Spleen (tissue), 7 donors: ENCODE results near the gene ADM2.
"Not testable (repeated sequence)": the region's sequence is repeated elsewhere in the genome, so short reads cannot be mapped to it uniquely, and the experiment has no call there.

Experiments
- POLR2A ChIP-seq, 3 donors: fragments of 450-650 bp; IDR thresholded peaks; one replicate each; pipeline ENCODE4 v1.5.1; 2017; ENCODE audit warnings: antibody characterized with exemption in 3 of 3, mild to moderate bottlenecking in 1 of 3
- POLR2AphosphoS5 ChIP-seq, 3 donors: sonication (generic); formaldehyde crosslinking; IDR thresholded peaks; one replicate each; pipeline ENCODE4 v1.5.1; 2017; ENCODE audit warnings: antibody characterized with exemption in 3 of 3
- TF ChIP-seq, protein P1 (sequence below), 11 experiments: fragments of 200-600 bp in 7 of 11; fragments of 450-650 bp in 4 of 11; sonication (generic) in 4 of 11; IDR thresholded peaks in 8 of 11; conservative IDR thresholded peaks in 3 of 11; 1 replicate in 7 of 11; 2 replicates in 4 of 11; pipeline versions ENCODE4 v1.4.0 to v1.8.0; 2016 to 2021; ENCODE audit warnings: antibody characterized with exemption in 11 of 11, inconsistent platforms in 4 of 11, mild to moderate bottlenecking in 1 of 11
- donor health status: DM: no; HTN: no; CAD: no; lungs with moderate emphysema.
- donor health status: DM: no; HTN: no; CAD: no.
- donor health status: DM: no; HTN: no; CAD: no.

- TF ChIP-seq, protein P1, sequence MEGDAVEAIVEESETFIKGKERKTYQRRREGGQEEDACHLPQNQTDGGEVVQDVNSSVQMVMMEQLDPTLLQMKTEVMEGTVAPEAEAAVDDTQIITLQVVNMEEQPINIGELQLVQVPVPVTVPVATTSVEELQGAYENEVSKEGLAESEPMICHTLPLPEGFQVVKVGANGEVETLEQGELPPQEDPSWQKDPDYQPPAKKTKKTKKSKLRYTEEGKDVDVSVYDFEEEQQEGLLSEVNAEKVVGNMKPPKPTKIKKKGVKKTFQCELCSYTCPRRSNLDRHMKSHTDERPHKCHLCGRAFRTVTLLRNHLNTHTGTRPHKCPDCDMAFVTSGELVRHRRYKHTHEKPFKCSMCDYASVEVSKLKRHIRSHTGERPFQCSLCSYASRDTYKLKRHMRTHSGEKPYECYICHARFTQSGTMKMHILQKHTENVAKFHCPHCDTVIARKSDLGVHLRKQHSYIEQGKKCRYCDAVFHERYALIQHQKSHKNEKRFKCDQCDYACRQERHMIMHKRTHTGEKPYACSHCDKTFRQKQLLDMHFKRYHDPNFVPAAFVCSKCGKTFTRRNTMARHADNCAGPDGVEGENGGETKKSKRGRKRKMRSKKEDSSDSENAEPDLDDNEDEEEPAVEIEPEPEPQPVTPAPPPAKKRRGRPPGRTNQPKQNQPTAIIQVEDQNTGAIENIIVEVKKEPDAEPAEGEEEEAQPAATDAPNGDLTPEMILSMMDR (IDR thresholded peaks at IDR 0.05 in 8 of 11, conservative IDR thresholded peaks at IDR 0.05 in 3 of 11) = not testable (repeated sequence)
- not testable (repeated sequence) for TF ChIP-seq POLR2A, POLR2AphosphoS5 (IDR thresholded peaks at IDR 0.05)
These were observed 38.8 kb downstream of the ADM2 start for GRCh38 chr22:50520184-50520583.
